Karpas-422 (cell line): Measurements from ENCODE around the gene FNDC3B. TPM values are rescaled to one million over a fixed set of nuclear protein-coding genes. Genes with fewer than 3 reads are reported as not detected.

Experiments
- DNase-seq: peaks from one replicate; pipeline ENCODE4 v3.0.0-alpha.2; 2015
- H2AFZ ChIP-seq: fragments of 200-600 bp; sonication (generic); 2 replicates; pipeline ENCODE4 v1.6.1; 2014; ENCODE audit warnings: antibody characterized with exemption, low read length, mixed read lengths
- H3K27ac ChIP-seq: fragments of 200-600 bp; sonication (generic); 2 replicates; pipeline ENCODE4 v1.5.1; 2014; ENCODE audit warnings: mild to moderate bottlenecking, low read length, moderate library complexity
- H3K27me3 ChIP-seq: fragments of 200-600 bp; sonication (generic); 2 replicates; pipeline ENCODE4 v1.6.1; 2014; ENCODE audit warnings: low read length, mixed read lengths
- H3K36me3 ChIP-seq: fragments of 200-600 bp; sonication (generic); 2 replicates; pipeline ENCODE4 v1.6.1; 2014; ENCODE audit warnings: low read length, mixed read lengths; ENCODE audit not compliant: insufficient read depth
- H3K4me1 ChIP-seq: fragments of 200-600 bp; sonication (generic); 2 replicates; pipeline ENCODE4 v1.6.1; 2014; ENCODE audit warnings: mild to moderate bottlenecking, low read length, mixed read lengths
- H3K4me2 ChIP-seq: fragments of 200-600 bp; sonication (generic); 2 replicates; pipeline ENCODE4 v1.6.1; 2014; ENCODE audit warnings: low read length, low read depth, mild to moderate bottlenecking; ENCODE audit not compliant: poor library complexity, severe bottlenecking
- H3K4me3 ChIP-seq: fragments of 200-600 bp; sonication (generic); 2 replicates; pipeline ENCODE4 v1.5.1; 2014; ENCODE audit warnings: mild to moderate bottlenecking, antibody characterized with exemption, low read length, mixed read lengths
- H3K79me2 ChIP-seq: fragments of 200-600 bp; sonication (generic); 2 replicates; pipeline ENCODE4 v1.6.1; 2014; ENCODE audit warnings: mild to moderate bottlenecking, low read length, mixed read lengths
- H3K9ac ChIP-seq: fragments of 200-600 bp; sonication (generic); 2 replicates; pipeline ENCODE4 v1.6.0; 2014; ENCODE audit warnings: low read length
- H3K9me2 ChIP-seq: fragments of 200-600 bp; sonication (generic), shearing (Covaris generic); replicated peaks from 2 replicates; pipeline ENCODE4 v1.6.0; 2014; ENCODE audit warnings: mild to moderate bottlenecking, low read length, moderate library complexity; ENCODE audit not compliant: insufficient read depth
- H3K9me3 ChIP-seq: fragments of 300-700, 200-600 bp; sonication (generic); 2 replicates; pipeline ENCODE4 v1.6.1; 2014; ENCODE audit warnings: low read length, mixed read lengths
- H4K20me1 ChIP-seq: fragments of 200-600 bp; sonication (generic); 2 replicates; pipeline ENCODE4 v1.6.1; 2014; ENCODE audit warnings: mild to moderate bottlenecking, antibody characterized with exemption, low read length, low read depth; ENCODE audit not compliant: insufficient read depth
- total RNA-seq: library from RNA; depleted of rRNA; stranded (reverse); fragments of >200 nt; shearing (Covaris generic); gene quantifications from 2 replicates; pipeline ENCODE4 v1.2.3, GENCODE V29; 2014; ENCODE audit warnings: low replicate concordance

Gene FNDC3B
- total RNA-seq, 1 experiment from 2014 or later, result 2.6 TPM

DNA sequence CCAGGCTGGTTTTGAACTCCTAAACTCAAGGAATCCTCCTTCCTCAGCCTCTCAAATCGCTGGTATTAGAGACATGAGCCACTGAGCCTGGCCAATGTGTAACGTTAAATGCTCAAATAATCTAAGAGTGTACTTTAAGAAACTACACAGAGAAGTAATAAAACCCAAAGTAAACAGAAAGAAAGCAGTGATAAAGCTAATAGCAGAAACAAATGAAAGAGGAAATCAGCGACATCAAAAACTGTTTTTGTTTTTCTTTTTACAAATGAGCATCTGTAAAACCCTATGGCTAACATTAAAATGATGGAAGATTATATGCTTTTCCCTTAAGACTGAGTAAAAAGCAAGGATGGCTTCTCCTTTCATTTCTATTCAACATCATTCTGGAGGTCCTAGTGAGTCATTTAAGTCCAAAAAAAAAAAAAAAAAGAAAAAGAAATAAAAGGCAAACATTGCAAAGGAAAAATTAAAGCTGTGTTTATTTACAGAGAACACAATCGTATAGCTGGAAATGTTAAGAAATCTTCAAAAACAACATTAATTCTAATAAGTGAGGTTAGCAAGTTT, 36.8 kb upstream of the FNDC3B start:
- Histone ChIP-seq H3K79me2 (no peaks in the 10 kb centered on the region), H3K4me1 (no peaks in the 10 kb centered on the region), H3K4me3 (no peak overlapping the region), H3K9ac (no peak overlapping the region), H2AFZ (no peak overlapping the region), H3K4me2 (no peak overlapping the region), H3K36me3 (no peaks in the 10 kb centered on the region), H3K9me2 (no peaks in the 10 kb centered on the region), H3K27me3 (no peaks in the 10 kb centered on the region), H4K20me1 (no peaks in the 10 kb centered on the region), H3K9me3 (no peaks in the 10 kb centered on the region), H3K27ac (no peak overlapping the region)
- no peak for DNase-seq

- Histone ChIP-seq H3K36me3 (no peaks in the 10 kb centered on the region), H3K79me2 (no peaks in the 10 kb centered on the region), H3K27ac (no peak overlapping the region), H2AFZ (no peak overlapping the region), H3K9me2 (no peaks in the 10 kb centered on the region), H3K9ac (no peak overlapping the region), H3K27me3 (no peaks in the 10 kb centered on the region), H4K20me1 (no peaks in the 10 kb centered on the region), H3K4me1 (no peaks in the 10 kb centered on the region), H3K4me3 (no peak overlapping the region), H3K4me2 (no peak overlapping the region), H3K9me3 (no peaks in the 10 kb centered on the region)
- DNase-seq, result no peak
Measured at GRCh38 chr3:172003146-172003545, 36.2 kb upstream of the FNDC3B start.

DNA sequence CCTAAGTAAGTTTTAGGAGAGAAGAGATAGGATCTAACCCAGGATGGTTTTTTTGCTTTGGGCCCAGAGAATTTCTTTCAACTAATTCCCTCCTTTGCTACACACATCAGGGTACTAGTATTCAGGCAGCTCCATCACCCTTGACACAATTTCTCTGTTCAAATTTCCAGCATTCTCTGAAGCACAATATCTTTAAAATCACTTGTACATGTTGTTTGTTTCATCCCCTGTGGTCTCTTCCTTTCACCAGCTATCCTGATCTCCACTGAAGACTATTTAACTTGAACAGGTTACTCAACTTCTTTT, 32.4 kb upstream of the FNDC3B start:
- Histone ChIP-seq H3K36me3 (no peaks in the 10 kb centered on the region), H3K27ac (no peak overlapping the region), H3K4me2 (no peak overlapping the region), H3K4me1 (no peaks in the 10 kb centered on the region), H4K20me1 (no peaks in the 10 kb centered on the region), H3K9ac (no peak overlapping the region), H3K27me3 (no peaks in the 10 kb centered on the region), H2AFZ (no peak overlapping the region), H3K4me3 (no peak overlapping the region), H3K79me2 (no peaks in the 10 kb centered on the region), H3K9me2 (no peaks in the 10 kb centered on the region), H3K9me3 (no peaks in the 10 kb centered on the region)
- no peak for DNase-seq

- no peaks in the 10 kb centered on the region for H3K79me2 ChIP-seq
- H4K20me1 ChIP-seq, result no peaks in the 10 kb centered on the region
- H3K4me1 ChIP-seq, result no peaks in the 10 kb centered on the region
- no peak overlapping the region for H3K4me2 ChIP-seq
- H3K4me3 ChIP-seq, result no peak overlapping the region
- H3K9ac ChIP-seq, result no peak overlapping the region
- no peak overlapping the region for H2AFZ ChIP-seq
- H3K27me3 ChIP-seq, result no peaks in the 10 kb centered on the region
- H3K36me3 ChIP-seq, result no peaks in the 10 kb centered on the region
- no peak overlapping the region for H3K27ac ChIP-seq
- H3K9me3 ChIP-seq, result no peaks in the 10 kb centered on the region
- no peaks in the 10 kb centered on the region for H3K9me2 ChIP-seq
- no peak for DNase-seq
Measured at GRCh38 chr3:172009803-172010202, 29.6 kb upstream of the FNDC3B start.

- Histone ChIP-seq H3K4me3 (no peak overlapping the region), H2AFZ (no peak overlapping the region), H3K4me1 (no peaks in the 10 kb centered on the region), H3K4me2 (no peak overlapping the region), H3K9me3 (no peaks in the 10 kb centered on the region), H3K9ac (no peak overlapping the region), H3K79me2 (no peaks in the 10 kb centered on the region), H4K20me1 (no peaks in the 10 kb centered on the region), H3K36me3 (no peaks in the 10 kb centered on the region), H3K27me3 (no peaks in the 10 kb centered on the region), H3K9me2 (no peaks in the 10 kb centered on the region), H3K27ac (no peak overlapping the region)
- DNase-seq, result no peak
Measured at GRCh38 chr3:172012775-172013174, 26.6 kb upstream of the FNDC3B start.

- no peaks in the 10 kb centered on the region for H3K9me2 ChIP-seq
- H3K27me3 ChIP-seq, result no peaks in the 10 kb centered on the region
- DNase-seq, result no peak
Measured at GRCh38 chr3:172014145-172014544, 25.2 kb upstream of the FNDC3B start.

DNA sequence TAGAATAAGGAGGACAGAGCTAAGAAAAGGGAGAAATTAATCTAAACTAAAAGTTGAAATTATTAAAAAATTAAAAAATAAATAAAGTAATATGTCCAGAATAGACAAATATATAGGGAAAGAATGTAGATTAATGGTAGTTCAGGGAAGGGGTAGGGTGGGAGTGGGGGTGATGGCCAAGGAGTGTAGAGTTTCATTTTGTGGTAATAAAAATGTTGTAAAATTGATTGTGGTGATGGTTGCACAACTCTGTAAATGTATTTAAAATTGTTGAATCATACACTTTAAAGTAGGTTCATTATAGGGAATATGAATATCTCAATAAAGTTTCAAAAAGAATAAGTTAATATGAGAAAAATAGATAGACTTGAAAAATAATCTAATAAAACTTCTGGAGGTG, 21.0 kb upstream of the FNDC3B start:
- H3K79me2 ChIP-seq, result no peaks in the 10 kb centered on the region
- no peak overlapping the region for H3K27ac ChIP-seq
- H3K36me3 ChIP-seq, result no peaks in the 10 kb centered on the region
- H3K4me2 ChIP-seq, result no peak overlapping the region
- no peak overlapping the region for H3K9ac ChIP-seq
- no peaks in the 10 kb centered on the region for H3K4me1 ChIP-seq
- no peak for DNase-seq
- no peaks in the 10 kb centered on the region for H4K20me1 ChIP-seq
- no peaks in the 10 kb centered on the region for H3K9me3 ChIP-seq
- H3K4me3 ChIP-seq, result no peak overlapping the region
- H3K27me3 ChIP-seq, result no peaks in the 10 kb centered on the region
- no peaks in the 10 kb centered on the region for H3K9me2 ChIP-seq
- H2AFZ ChIP-seq, result no peak overlapping the region

More at GRCh38 chr3:172014145-172014544, 25.2 kb upstream of the FNDC3B start:
- H3K27ac ChIP-seq, result no peak overlapping the region
- H3K9me3 ChIP-seq, result no peaks in the 10 kb centered on the region
- H4K20me1 ChIP-seq, result no peaks in the 10 kb centered on the region
- H3K36me3 ChIP-seq, result no peaks in the 10 kb centered on the region
- no peak overlapping the region for H3K4me2 ChIP-seq
- no peak overlapping the region for H3K4me3 ChIP-seq
- H2AFZ ChIP-seq, result no peak overlapping the region
- no peaks in the 10 kb centered on the region for H3K79me2 ChIP-seq
- H3K4me1 ChIP-seq, result no peaks in the 10 kb centered on the region
- H3K9ac ChIP-seq, result no peak overlapping the region

GRCh38 chr3:172020763-172021162, 18.6 kb upstream of the FNDC3B start:
- Histone ChIP-seq H2AFZ (no peak overlapping the region), H3K9ac (no peak overlapping the region), H3K36me3 (no peaks in the 10 kb centered on the region), H3K27ac (no peak overlapping the region), H3K9me3 (no peaks in the 10 kb centered on the region), H3K4me2 (no peak overlapping the region), H3K27me3 (no peaks in the 10 kb centered on the region), H3K79me2 (no peaks in the 10 kb centered on the region), H3K9me2 (no peaks in the 10 kb centered on the region), H4K20me1 (no peaks in the 10 kb centered on the region), H3K4me1 (no peaks in the 10 kb centered on the region), H3K4me3 (no peak overlapping the region)
- no peak for DNase-seq

DNA sequence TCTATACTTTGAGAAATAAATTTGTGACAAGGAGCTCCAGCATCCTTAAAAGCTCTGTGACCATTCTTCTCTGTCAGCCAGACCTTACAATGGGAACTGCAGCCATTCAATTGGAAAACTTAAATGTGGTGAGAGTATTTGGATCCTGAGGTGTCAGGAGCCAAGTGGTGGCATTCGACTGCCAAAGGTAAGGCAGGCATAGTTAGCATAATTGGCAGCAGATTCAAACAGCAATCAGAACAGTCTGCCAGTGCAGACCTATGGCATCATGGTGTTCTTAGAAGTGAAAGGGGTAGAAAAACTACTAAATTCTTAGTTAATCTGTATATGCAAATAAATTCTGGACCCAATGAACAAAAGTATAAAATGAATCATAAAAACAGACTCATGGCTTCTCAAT, 18.2 kb upstream of the FNDC3B start:
- H3K9me2 ChIP-seq, result no peaks in the 10 kb centered on the region
- no peak overlapping the region for H2AFZ ChIP-seq
- no peak for DNase-seq
- no peak overlapping the region for H3K4me3 ChIP-seq
- H3K36me3 ChIP-seq, result no peaks in the 10 kb centered on the region
- H3K27ac ChIP-seq, result no peak overlapping the region
- H3K9me3 ChIP-seq, result no peaks in the 10 kb centered on the region
- no peak overlapping the region for H3K4me2 ChIP-seq
- no peak overlapping the region for H3K9ac ChIP-seq
- H3K79me2 ChIP-seq, result no peaks in the 10 kb centered on the region
- H4K20me1 ChIP-seq, result no peaks in the 10 kb centered on the region
- no peaks in the 10 kb centered on the region for H3K27me3 ChIP-seq
- no peaks in the 10 kb centered on the region for H3K4me1 ChIP-seq
